NT2/D1 (cell line): ENCODE data around the gene HCN2.

Source experiments
- SUZ12 ChIP-seq: IDR thresholded peaks from 2 replicates; pipeline ENCODE4 v1.6.1; 2011; ENCODE audit not compliant: insufficient read length, insufficient read depth; ENCODE audit errors: extremely low read depth
- ZNF274 ChIP-seq: IDR thresholded peaks from 2 replicates; pipeline ENCODE4 v1.6.1; 2011; ENCODE audit warnings: mild to moderate bottlenecking, low read depth, low read length

- TF ChIP-seq SUZ12 (no peak), ZNF274 (no peak)
Measured at GRCh38 chr19:594265-594870, 4.7 kb downstream of the HCN2 start.
